GM12878 (cell line): Measurements from ENCODE around the gene ZBTB16. TPM values are rescaled to one million over a fixed set of nuclear protein-coding genes. Genes with fewer than 3 reads are reported as not detected.

Source experiments
- ATAC-seq: fragments of 200-7000 bp; cut with Tn5 transposase; 3 replicates; pipeline ENCODE4 v1.9.1; 2020; ENCODE audit warnings: mild to moderate bottlenecking, moderate library complexity
- BruUV-seq: library from RNA; stranded (reverse); fragments of 400-500 nt; replicated peaks from 2 replicates; lab custom pipeline; 2021; lab: Mats Ljungman, UMichigan
- CTCF ChIA-PET: fragments of 300-600 bp; sonication (Branson Sonifier 250); formaldehyde crosslinking; extraction: SDS; loops from one replicate; lab custom pipeline; 2021; ENCODE audit warnings: inconsistent platforms; lab: Yijun Ruan, JAX
- POLR2A ChIA-PET: fragments of 350-600 bp; formaldehyde crosslinking; extraction: SDS; loops from one replicate; lab custom pipeline; 2021; ENCODE audit warnings: inconsistent platforms; lab: Charles Lee
- RAD21 ChIA-PET: fragments of 300-600 bp; sonication (Branson Sonifier 250); formaldehyde crosslinking; loops from one replicate; lab custom pipeline; 2023; ENCODE audit warnings: antibody characterized with exemption; ENCODE audit not compliant: unreplicated experiment; lab: Charles Lee
- SMC1A ChIA-PET: fragments of 300-600 bp; sonication (Branson Sonifier 250); formaldehyde crosslinking; loops from one replicate; lab custom pipeline; 2023; ENCODE audit not compliant: unreplicated experiment, uncharacterized antibody; lab: Charles Lee
- DNase-seq: peaks from one replicate; pipeline ENCODE4 v3.0.0-alpha.2; 2011; ENCODE audit warnings: low read depth, low spot score
- FAIRE-seq: peaks from 3 replicates; lab custom pipeline; 2011; peaks lifted over from hg19 to GRCh38; lab: Jason Lieb, UNC
- H2AFZ ChIP-seq: 2 replicates; pipeline ENCODE4 v1.6.0; 2011; ENCODE audit warnings: low read depth, low read length, control low read depth; ENCODE audit not compliant: control insufficient read depth
- H3K27ac ChIP-seq: 2 replicates; pipeline ENCODE4 v1.5.1; 2011; ENCODE audit warnings: control low read depth; ENCODE audit not compliant: control insufficient read depth, insufficient read depth
- H3K27me3 ChIP-seq, 2 experiments: replicated peaks in 1 of 2; 2 replicates each; pipeline versions ENCODE4 v1.6.0 to v1.6.1; 2011; ENCODE audit warnings: low read length in 1 of 2; ENCODE audit not compliant: control insufficient read depth in 2 of 2, insufficient read depth in 2 of 2
- H3K36me3 ChIP-seq, 2 experiments: 2 replicates each; pipeline ENCODE4 v1.5.1; 2011; ENCODE audit warnings: low read length in 1 of 2; ENCODE audit not compliant: control insufficient read depth in 2 of 2, insufficient read depth in 2 of 2
- H3K4me1 ChIP-seq: 2 replicates; pipeline ENCODE4 v1.6.1; 2011; ENCODE audit warnings: mild to moderate bottlenecking, low read length, moderate library complexity, mixed read lengths; ENCODE audit not compliant: control insufficient read depth, insufficient read depth
- H3K4me2 ChIP-seq: 2 replicates; pipeline ENCODE4 v1.6.0; 2011; ENCODE audit warnings: control low read depth; ENCODE audit not compliant: control insufficient read depth, insufficient read depth
- H3K4me3 ChIP-seq: fragments of 200-600 bp; sonication (generic); 2 replicates; pipeline ENCODE4 v1.5.1; 2016
- H3K79me2 ChIP-seq: 2 replicates; pipeline ENCODE4 v1.6.0; 2011; ENCODE audit warnings: low read length; ENCODE audit not compliant: control insufficient read depth, insufficient read depth
- H3K9ac ChIP-seq: 2 replicates; pipeline ENCODE4 v1.8.0; 2011; ENCODE audit warnings: low read length, control low read depth, mixed read lengths; ENCODE audit not compliant: control insufficient read depth, insufficient read depth
- H3K9me3 ChIP-seq: replicated peaks from 3 replicates; pipeline ENCODE4 v1.5.1; 2011; ENCODE audit warnings: mild to moderate bottlenecking, low read length; ENCODE audit not compliant: control insufficient read depth, insufficient read depth
- H4K20me1 ChIP-seq: 2 replicates; pipeline ENCODE4 v1.6.0; 2011; ENCODE audit not compliant: control insufficient read depth, insufficient read depth
- KDM1A ChIP-seq: fragments of 200-600 bp; sonication (generic); IDR thresholded peaks from 2 replicates; pipeline ENCODE4 v1.6.1; 2016; ENCODE audit warnings: borderline replicate concordance
- RBBP5 ChIP-seq: fragments of 200-600 bp; sonication (generic); conservative IDR thresholded peaks from 2 replicates; pipeline ENCODE4 v1.6.1; 2016
- TARDBP ChIP-seq: IDR thresholded peaks from 2 replicates; pipeline ENCODE4 v1.6.1; 2016; ENCODE audit warnings: borderline replicate concordance
- ZNF274 ChIP-seq: IDR thresholded peaks from one replicate; pipeline ENCODE4 v1.8.0; 2011; ENCODE audit not compliant: insufficient read length, insufficient read depth
- WGBS: methylation state at CpG from one replicate; pipeline ENCODE4 v1.1.6; 2016; ENCODE audit warnings: low lambda C conversion rate; ENCODE audit not compliant: insufficient replicate concordance, insufficient coverage; ENCODE audit errors: missing lambda C conversion rate; 5-methylcytosine and 5-hydroxymethylcytosine counted together
- in situ Hi-C: fragments of 300-500 bp; cut with MboI; formaldehyde crosslinking; loops from 9 replicates; pipeline ENCODE4 v1.14.3; 2018; ENCODE audit warnings: mixed read lengths
- intact Hi-C: fragments of 100-400 bp; cut with micrococcal nuclease; formaldehyde crosslinking; loops from one replicate; pipeline ENCODE4 v1.14.2; 2022; ENCODE audit not compliant: unreplicated experiment
- polyA plus RNA-seq, 11 experiments: library from polyadenylated mRNA; depleted of rRNA in 4 of 11; unstranded in 6 of 11; stranded (reverse) in 5 of 11; fragments of >200 nt; fragmentation: Nextera tagmentation in 4 of 11; fragmentation: Illumina TruSeq in 1 of 11; extraction: Ambion mirVana in 4 of 11; extraction: Trizol in 1 of 11; gene quantifications; 1 replicate in 1 of 11; 2 replicates in 10 of 11; pipeline versions ENCODE4 v1.2.1 to v1.2.3, GENCODE V29; 2011 to 2016; ENCODE audit warnings: inconsistent platforms in 2 of 11, missing spikeins in 2 of 11, low read depth in 1 of 11
- total RNA-seq, 4 experiments: library from RNA; depleted of rRNA in 3 of 4; stranded (reverse); fragments of >200 nt in 3 of 4; fragmentation: Illumina TruSeq in 1 of 4; extraction: Trizol in 1 of 4; gene quantifications; 2 replicates each; pipeline versions ENCODE4 v1.2.1 to v1.2.3, GENCODE V29; 2013 to 2021
- TF ChIP-seq, protein P1 (sequence below): IDR thresholded peaks from 2 replicates; pipeline ENCODE4 v1.6.1; 2012; ENCODE audit warnings: low read depth, low read length, improper control_type of control experiment
- TF ChIP-seq, protein P2 (sequence below): IDR thresholded peaks from 2 replicates; pipeline ENCODE4 v1.6.1; 2011; ENCODE audit warnings: borderline replicate concordance, low read depth, mild to moderate bottlenecking, moderate library complexity, low read length; ENCODE audit not compliant: insufficient read depth, poor library complexity, severe bottlenecking
- TF ChIP-seq, protein P3 (sequence below): fragments of 450-650 bp; IDR thresholded peaks from 2 replicates; pipeline ENCODE4 v1.6.1; 2017; ENCODE audit warnings: mild to moderate bottlenecking
- TF ChIP-seq, protein P4 (sequence below): fragments of 450-650 bp; IDR thresholded peaks from 2 replicates; pipeline ENCODE4 v1.6.1; 2017; ENCODE audit warnings: mild to moderate bottlenecking, low read depth, inconsistent platforms; ENCODE audit not compliant: poor library complexity, severe bottlenecking

The ZBTB16 gene
- total and polyA plus RNA-seq, 10 of the 15 experiments (the other 5 are each of a cell fraction or from before 2014, with no cell fraction given) = 0.38 TPM; not detected in 9

DNA sequence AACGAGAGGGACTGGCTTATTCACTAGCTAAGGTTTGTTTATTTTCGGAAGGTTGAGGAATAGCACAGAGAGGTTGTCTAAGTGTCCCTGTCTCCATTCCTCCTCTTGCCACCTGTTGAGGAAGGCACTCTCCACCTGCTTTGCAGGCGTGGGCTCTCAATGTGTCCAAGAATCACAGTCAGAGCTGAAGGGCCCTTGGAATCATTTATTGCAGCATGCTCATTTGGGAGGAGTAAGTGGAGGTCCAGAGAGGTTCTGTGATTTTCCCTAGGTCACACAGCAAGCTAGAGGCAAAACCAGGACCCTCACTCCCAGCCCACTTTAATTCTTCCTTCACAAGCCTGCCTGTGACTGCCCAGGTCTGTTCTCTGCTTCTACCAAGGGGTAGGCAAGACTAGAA, 21.3 kb downstream of the ZBTB16 start:
- H4K20me1 ChIP-seq = no peaks in the 10 kb centered on the region
- ChIA-PET CTCF (no interaction called here), SMC1A (no interaction called here), POLR2A (no interaction called here), RAD21 (no interaction called here)
- H3K27me3 ChIP-seq = peaks cover 3 to 5% of the 10 kb centered on the region in 2 experiments; a peak in 2 of 4 replicates
- no peak overlapping the region for H3K4me2 ChIP-seq
- FAIRE-seq (no peak), DNase-seq (no peak), ATAC-seq (no peak)
- intact Hi-C loops (no loop called here), in situ Hi-C loops (no loop called here)
- H3K9me3 ChIP-seq = no peaks in the 10 kb centered on the region
- H3K9ac ChIP-seq = no peak overlapping the region
- WGBS = 0% methylated on average over 3 of the region's 3 CpGs
- no peak overlapping the region for H2AFZ ChIP-seq
- no peaks in the 10 kb centered on the region for H3K4me1 ChIP-seq
- H3K4me3 ChIP-seq = no peak overlapping the region
- TF ChIP-seq RBBP5 (no peak), KDM1A (no peak)
- TF ChIP-seq, protein P1, sequence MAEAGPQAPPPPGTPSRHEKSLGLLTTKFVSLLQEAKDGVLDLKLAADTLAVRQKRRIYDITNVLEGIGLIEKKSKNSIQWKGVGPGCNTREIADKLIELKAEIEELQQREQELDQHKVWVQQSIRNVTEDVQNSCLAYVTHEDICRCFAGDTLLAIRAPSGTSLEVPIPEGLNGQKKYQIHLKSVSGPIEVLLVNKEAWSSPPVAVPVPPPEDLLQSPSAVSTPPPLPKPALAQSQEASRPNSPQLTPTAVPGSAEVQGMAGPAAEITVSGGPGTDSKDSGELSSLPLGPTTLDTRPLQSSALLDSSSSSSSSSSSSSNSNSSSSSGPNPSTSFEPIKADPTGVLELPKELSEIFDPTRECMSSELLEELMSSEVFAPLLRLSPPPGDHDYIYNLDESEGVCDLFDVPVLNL = no peak
- no TSS peak for BruUV-seq
- no peaks in the 10 kb centered on the region for H3K79me2 ChIP-seq
- no peak overlapping the region for H3K27ac ChIP-seq
- H3K36me3 ChIP-seq = no peaks in the 10 kb centered on the region

DNA sequence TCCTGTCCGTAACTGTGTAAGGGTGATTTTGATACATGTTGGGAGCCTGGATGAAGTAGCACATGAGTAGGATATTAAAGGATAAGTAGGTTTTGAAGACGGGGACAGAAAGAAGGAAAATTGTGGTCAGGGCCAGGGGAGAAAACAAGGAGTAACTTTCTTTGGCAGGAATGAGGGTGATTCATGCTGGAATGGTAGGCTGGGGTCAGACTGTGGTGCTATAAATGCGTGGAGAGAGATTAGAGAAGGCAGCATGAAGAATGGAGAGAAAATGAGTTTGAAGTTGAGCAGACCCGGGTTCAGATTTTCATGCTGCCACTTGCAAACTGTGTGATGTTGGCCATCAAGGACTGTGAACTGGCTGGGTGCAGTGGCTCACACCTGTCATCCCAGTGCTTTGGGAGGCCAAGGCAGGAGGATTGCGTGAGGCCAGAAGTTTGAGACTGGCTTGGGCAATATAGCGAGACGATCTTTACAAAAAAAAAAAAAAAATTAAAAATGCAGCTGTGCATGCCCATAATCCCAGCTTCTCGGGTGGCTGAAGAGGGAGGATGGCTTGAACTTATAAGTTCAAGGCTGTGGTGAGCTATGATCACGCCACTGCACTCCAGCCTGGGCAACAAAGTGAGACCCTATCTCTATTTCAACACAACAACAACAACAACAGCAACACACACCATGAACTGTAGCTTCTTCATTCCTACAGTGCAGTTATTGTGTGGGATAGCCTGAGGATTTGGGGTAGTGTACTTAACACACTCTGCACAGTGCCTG, 22.3 kb downstream of the ZBTB16 start:
- BruUV-seq = no TSS peak
- CTCF ChIA-PET = no interaction called here
- Histone ChIP-seq H3K4me3 (no peak overlapping the region), H3K27me3 (peaks cover 3 to 5% of the 10 kb centered on the region in 2 experiments; a peak in 2 of 4 replicates), H3K36me3 (no peaks in the 10 kb centered on the region), H4K20me1 (no peaks in the 10 kb centered on the region), H3K27ac (no peak overlapping the region), H3K4me2 (no peak overlapping the region), H2AFZ (no peak overlapping the region), H3K4me1 (no peaks in the 10 kb centered on the region), H3K9me3 (no peaks in the 10 kb centered on the region), H3K9ac (no peak overlapping the region), H3K79me2 (no peaks in the 10 kb centered on the region)
- RAD21 ChIA-PET = no interaction called here
- intact Hi-C loops = no loop called here
- POLR2A ChIA-PET = no interaction called here
- SMC1A ChIA-PET = no interaction called here
- FAIRE-seq (no peak), DNase-seq (no peak), ATAC-seq (no peak)
- in situ Hi-C loops = no loop called here
- 39% methylated on average over 8 of the region's 9 CpGs for WGBS
- no peak for TF ChIP-seq ZNF274
- no peak for TF ChIP-seq TARDBP
- TF ChIP-seq, protein P2, sequence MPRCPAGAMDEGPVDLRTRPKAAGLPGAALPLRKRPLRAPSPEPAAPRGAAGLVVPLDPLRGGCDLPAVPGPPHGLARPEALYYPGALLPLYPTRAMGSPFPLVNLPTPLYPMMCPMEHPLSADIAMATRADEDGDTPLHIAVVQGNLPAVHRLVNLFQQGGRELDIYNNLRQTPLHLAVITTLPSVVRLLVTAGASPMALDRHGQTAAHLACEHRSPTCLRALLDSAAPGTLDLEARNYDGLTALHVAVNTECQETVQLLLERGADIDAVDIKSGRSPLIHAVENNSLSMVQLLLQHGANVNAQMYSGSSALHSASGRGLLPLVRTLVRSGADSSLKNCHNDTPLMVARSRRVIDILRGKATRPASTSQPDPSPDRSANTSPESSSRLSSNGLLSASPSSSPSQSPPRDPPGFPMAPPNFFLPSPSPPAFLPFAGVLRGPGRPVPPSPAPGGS = no peak
- TF ChIP-seq, protein P3, sequence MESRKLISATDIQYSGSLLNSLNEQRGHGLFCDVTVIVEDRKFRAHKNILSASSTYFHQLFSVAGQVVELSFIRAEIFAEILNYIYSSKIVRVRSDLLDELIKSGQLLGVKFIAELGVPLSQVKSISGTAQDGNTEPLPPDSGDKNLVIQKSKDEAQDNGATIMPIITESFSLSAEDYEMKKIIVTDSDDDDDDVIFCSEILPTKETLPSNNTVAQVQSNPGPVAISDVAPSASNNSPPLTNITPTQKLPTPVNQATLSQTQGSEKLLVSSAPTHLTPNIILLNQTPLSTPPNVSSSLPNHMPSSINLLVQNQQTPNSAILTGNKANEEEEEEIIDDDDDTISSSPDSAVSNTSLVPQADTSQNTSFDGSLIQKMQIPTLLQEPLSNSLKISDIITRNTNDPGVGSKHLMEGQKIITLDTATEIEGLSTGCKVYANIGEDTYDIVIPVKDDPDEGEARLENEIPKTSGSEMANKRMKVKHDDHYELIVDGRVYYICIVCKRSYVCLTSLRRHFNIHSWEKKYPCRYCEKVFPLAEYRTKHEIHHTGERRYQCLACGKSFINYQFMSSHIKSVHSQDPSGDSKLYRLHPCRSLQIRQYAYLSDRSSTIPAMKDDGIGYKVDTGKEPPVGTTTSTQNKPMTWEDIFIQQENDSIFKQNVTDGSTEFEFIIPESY = no peak
- TF ChIP-seq, protein P4, sequence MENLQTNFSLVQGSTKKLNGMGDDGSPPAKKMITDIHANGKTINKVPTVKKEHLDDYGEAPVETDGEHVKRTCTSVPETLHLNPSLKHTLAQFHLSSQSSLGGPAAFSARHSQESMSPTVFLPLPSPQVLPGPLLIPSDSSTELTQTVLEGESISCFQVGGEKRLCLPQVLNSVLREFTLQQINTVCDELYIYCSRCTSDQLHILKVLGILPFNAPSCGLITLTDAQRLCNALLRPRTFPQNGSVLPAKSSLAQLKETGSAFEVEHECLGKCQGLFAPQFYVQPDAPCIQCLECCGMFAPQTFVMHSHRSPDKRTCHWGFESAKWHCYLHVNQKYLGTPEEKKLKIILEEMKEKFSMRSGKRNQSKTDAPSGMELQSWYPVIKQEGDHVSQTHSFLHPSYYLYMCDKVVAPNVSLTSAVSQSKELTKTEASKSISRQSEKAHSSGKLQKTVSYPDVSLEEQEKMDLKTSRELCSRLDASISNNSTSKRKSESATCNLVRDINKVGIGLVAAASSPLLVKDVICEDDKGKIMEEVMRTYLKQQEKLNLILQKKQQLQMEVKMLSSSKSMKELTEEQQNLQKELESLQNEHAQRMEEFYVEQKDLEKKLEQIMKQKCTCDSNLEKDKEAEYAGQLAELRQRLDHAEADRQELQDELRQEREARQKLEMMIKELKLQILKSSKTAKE = no peak
